Cardiac muscle cell (in vitro differentiated cells and primary cell): ENCODE results near the gene MYH9. TPM values are rescaled to one million over a fixed set of nuclear protein-coding genes. Genes with fewer than 3 reads are reported as not detected.

ENCODE experiments used
- DNase-seq, 2 donors: peaks; one replicate each; pipeline versions ENCODE4 v3.0.0 to v3.0.0-alpha.2; 2010 to 2017; ENCODE audit warnings: low read depth in 1 of 2, low spot score in 1 of 2
- H3K27ac ChIP-seq: fragments of 200-600 bp; sonication (generic); 2 replicates; pipeline ENCODE4 v1.5.1; 2016
- H3K27me3 ChIP-seq: fragments of 200-600 bp; sonication (generic); 2 replicates; pipeline ENCODE4 v1.6.0; 2016; ENCODE audit warnings: control low read depth
- H3K36me3 ChIP-seq: fragments of 200-600 bp; sonication (generic); 2 replicates; pipeline ENCODE4 v1.5.1; 2016; ENCODE audit warnings: control low read depth
- H3K4me1 ChIP-seq: fragments of 200-600 bp; sonication (generic); 2 replicates; pipeline ENCODE4 v1.8.1; 2017; ENCODE audit warnings: low read depth, mild to moderate bottlenecking, mixed run types
- H3K4me3 ChIP-seq: fragments of 200-600 bp; sonication (generic); 2 replicates; pipeline ENCODE4 v1.5.1; 2016; ENCODE audit warnings: mild to moderate bottlenecking
- H3K9me3 ChIP-seq: fragments of 200-600 bp; sonication (generic); 2 replicates; pipeline ENCODE4 v1.5.1; 2017; ENCODE audit warnings: low read depth, mild to moderate bottlenecking, control low read depth
- polyA plus RNA-seq: library from polyadenylated mRNA; unstranded; fragments of >200 nt; fragmentation: Nextera tagmentation; extraction: Ambion mirVana; gene quantifications from 2 replicates; pipeline ENCODE4 v1.2.1, GENCODE V29; 2016
- total RNA-seq: library from RNA; depleted of rRNA; stranded (reverse); fragments of >200 nt; gene quantifications from 2 replicates; pipeline ENCODE4 v1.2.3, GENCODE V29; 2016
- TF ChIP-seq, protein P1 (sequence below): IDR thresholded peaks from 2 replicates; pipeline ENCODE4 v1.5.1; 2012; ENCODE audit warnings: low read depth, mild to moderate bottlenecking, low read length

MYH9 gene
- total and polyA plus RNA-seq, 2 experiments from 2014 or later: 88.7 to 174 TPM

DNA sequence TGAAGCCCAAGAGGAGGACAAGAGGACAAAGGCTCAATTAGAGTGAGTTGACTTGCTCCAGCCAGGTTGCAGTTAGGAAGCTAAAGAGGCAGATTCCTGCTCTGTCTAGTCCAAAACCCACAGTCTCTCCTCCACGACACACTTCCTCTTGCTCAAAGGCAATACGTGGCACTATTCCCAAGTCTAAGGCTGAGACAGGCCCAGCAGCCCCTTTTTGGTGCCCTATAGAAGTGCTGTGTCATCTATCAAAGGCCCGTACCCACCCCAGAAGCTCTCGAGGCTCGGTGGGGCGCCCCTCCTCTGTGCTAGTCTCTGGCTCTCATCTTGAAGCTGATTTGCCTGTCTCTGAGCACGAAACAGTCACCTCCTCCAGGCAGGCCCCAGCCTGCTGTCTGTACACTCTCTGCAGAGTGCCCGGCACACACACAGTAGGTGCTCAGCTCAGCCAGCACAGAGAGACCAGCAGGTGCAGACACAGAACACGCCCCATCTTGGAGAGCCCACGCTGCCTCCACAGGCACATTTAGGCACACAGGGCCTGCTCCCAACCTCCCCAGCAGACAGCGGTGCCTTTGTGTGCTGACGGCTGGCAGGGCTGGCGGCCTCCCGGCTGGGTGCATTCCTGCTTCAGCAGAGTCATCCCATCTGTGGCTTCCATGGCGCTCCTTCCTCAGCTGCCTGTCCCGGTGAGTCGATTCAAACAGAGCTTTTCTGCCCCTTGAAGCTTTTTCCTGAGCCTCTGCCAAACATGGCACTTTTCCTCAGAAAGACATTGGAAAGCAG lies 52.8 kb downstream of the MYH9 start:
- H3K4me1 ChIP-seq: peaks cover 46% of the 10 kb centered on the region

DNA sequence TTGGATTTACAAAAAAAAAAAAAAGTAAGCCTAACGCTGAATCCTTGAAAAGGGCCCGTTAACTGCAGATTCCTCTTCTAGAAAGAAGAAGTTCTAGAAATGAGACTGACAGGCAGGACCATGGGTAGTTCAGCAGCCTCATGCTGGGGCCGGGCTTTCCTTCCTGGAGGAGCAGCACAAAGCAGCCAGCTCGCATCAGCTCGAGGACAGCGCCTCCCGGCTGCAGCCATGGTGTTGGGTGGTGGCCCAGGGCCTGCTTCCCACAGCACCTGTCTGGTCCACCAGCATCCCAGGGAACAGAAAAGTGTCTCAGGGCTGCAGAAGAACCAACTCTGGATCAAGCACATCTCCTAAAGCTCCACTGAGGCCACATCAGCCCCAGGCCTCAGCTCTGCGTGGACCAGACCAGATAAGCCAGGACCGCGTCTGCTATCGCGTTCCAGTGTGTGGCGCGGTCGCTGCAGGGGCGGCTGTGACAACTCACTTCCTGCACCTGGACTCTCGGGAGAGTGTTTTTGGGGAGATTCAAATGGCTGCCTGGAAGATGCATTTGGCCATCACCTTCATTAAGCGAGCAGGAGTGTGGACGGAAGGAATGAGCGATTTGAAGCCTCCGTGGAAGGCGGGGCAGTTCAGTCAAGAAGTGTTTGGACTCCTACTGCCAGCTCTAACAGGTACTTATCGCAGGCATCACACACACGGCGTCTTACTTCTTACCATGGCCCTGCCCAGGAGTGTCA lies 53.5 kb downstream of the MYH9 start:
- no peak overlapping the region for H3K4me3 ChIP-seq
- TF ChIP-seq, protein P1, sequence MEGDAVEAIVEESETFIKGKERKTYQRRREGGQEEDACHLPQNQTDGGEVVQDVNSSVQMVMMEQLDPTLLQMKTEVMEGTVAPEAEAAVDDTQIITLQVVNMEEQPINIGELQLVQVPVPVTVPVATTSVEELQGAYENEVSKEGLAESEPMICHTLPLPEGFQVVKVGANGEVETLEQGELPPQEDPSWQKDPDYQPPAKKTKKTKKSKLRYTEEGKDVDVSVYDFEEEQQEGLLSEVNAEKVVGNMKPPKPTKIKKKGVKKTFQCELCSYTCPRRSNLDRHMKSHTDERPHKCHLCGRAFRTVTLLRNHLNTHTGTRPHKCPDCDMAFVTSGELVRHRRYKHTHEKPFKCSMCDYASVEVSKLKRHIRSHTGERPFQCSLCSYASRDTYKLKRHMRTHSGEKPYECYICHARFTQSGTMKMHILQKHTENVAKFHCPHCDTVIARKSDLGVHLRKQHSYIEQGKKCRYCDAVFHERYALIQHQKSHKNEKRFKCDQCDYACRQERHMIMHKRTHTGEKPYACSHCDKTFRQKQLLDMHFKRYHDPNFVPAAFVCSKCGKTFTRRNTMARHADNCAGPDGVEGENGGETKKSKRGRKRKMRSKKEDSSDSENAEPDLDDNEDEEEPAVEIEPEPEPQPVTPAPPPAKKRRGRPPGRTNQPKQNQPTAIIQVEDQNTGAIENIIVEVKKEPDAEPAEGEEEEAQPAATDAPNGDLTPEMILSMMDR: peak; percentile 2
- no peaks in the 10 kb centered on the region for H3K9me3 ChIP-seq
- H3K36me3 ChIP-seq: peaks cover 22% of the 10 kb centered on the region
- H3K27me3 ChIP-seq: no peaks in the 10 kb centered on the region
- DNase-seq: no peak
- peaks cover 50% of the 10 kb centered on the region for H3K4me1 ChIP-seq
- H3K27ac ChIP-seq: peak overlapping the region; percentile 100

More for the DNA sequence above, 52.8 kb downstream of the MYH9 start:
- TF ChIP-seq, protein P1: no peak
- H3K36me3 ChIP-seq: peaks cover 24% of the 10 kb centered on the region
- no peak overlapping the region for H3K4me3 ChIP-seq
- no peaks in the 10 kb centered on the region for H3K27me3 ChIP-seq
- H3K27ac ChIP-seq: peak overlapping the region; percentile 100
- peak in 1 of 2 donors; percentile 67 for DNase-seq
- no peaks in the 10 kb centered on the region for H3K9me3 ChIP-seq

DNA sequence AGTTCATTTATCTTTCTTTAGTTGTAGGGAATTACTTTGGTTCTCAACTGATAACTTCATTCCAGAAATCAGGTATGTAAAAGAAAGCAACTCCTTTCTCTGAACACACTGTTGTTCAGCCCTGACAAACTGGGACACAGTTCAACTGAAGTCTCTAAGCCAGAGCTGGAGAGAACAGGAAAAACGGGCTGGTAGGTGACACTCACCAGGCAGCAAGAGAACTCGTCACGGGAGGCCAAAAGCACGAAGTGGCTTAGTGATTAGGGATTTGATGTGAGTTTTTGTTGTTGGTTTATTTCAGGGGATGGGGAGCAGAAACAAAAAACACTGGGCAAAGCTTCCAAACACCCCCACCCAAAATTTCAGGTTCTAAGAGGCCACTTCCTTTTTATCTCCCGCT lies 54.1 kb downstream of the MYH9 start:
- no peaks in the 10 kb centered on the region for H3K9me3 ChIP-seq
- H3K4me3 ChIP-seq: no peak overlapping the region
- no peaks in the 10 kb centered on the region for H3K27me3 ChIP-seq
- no peak for DNase-seq
- H3K36me3 ChIP-seq: peaks cover 25% of the 10 kb centered on the region
- TF ChIP-seq, protein P1: no peak
- peak overlapping the region; percentile 100 for H3K27ac ChIP-seq
- H3K4me1 ChIP-seq: peaks cover 56% of the 10 kb centered on the region

DNA sequence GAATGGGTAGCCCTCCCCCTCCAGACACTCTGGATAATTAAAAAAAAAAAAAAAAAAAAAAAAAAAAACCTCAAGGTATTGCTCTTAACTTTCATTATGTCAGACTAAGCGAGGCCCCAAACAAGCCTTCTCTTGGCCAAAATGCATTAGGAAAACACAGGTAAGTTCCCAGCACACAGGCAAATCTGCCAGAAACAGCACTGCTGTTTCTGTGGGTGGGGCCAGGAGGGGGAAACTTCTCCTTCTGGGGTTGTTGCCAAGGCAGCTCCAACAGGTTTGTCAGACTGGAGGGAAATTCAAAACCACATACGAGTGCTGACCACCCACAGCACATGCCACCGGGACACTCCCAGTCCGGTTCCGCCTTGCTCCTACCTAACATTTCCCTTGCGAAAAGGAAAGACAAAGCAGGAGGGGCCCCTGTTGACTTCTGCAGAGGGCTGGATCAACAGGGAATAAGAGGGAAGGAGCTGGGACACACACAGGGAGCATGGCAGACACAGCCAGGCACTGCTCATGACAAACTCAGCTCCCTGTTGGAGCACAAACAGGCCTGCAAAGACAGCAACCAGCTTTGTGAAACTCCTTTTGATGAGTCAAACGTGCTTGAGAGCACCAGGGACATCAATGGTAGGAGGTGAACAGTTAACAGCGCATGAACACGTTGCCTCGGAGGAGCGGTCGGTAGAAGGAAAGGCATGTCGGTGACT lies 55.0 kb downstream of the MYH9 start:
- Histone ChIP-seq H3K9me3 (no peaks in the 10 kb centered on the region), H3K27me3 (no peaks in the 10 kb centered on the region), H3K27ac (peak overlapping the region; percentile 100), H3K4me1 (peaks cover 65% of the 10 kb centered on the region), H3K4me3 (no peak overlapping the region), H3K36me3 (peaks cover 29% of the 10 kb centered on the region)
- TF ChIP-seq, protein P1: no peak
- DNase-seq: peak; percentile 65 to 67

DNA sequence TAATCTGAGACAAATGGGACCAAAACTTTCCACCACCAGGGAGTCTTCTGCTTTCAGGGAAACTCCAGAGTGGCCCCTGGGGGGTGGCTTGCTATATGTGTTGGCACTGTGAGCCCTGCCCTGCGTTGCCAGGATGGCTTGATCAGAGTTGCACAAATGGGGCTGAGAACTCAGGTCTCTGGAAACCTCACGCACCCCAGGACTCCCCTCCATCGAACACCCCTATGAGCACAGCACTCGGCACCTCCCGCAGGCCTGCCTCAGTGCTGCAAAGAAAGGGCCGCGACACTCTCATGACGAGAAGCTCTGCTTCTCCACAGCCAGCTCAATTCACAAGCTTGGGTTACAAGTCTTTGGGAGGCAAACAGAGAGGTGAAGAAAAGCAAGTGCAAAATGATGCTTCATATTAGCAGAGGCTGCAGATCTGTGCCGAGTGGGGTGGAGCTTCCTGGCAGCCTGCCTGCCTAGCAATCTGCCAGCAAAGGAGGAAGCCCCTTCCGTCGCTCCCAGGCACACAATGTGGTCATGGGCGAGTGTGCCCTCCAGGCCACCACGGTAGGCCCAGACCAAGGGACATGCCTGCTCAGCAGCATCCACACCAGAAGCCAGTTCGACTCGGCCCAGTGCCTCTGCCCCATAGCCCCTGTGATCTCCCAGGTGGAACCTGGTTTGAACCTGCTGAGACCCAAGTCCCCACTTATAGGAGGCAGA lies 55.7 kb downstream of the MYH9 start:
- DNase-seq: peak in 1 of 2 donors; percentile 59
- no peaks in the 10 kb centered on the region for H3K27me3 ChIP-seq
- peak overlapping the region; percentile 100 for H3K27ac ChIP-seq
- H3K4me3 ChIP-seq: no peak overlapping the region
- peaks cover 25% of the 10 kb centered on the region for H3K36me3 ChIP-seq
- H3K9me3 ChIP-seq: no peaks in the 10 kb centered on the region
- H3K4me1 ChIP-seq: peaks cover 72% of the 10 kb centered on the region
- TF ChIP-seq, protein P1: no peak
